ENCODE measurements around the gene NDOR1.

DNA sequence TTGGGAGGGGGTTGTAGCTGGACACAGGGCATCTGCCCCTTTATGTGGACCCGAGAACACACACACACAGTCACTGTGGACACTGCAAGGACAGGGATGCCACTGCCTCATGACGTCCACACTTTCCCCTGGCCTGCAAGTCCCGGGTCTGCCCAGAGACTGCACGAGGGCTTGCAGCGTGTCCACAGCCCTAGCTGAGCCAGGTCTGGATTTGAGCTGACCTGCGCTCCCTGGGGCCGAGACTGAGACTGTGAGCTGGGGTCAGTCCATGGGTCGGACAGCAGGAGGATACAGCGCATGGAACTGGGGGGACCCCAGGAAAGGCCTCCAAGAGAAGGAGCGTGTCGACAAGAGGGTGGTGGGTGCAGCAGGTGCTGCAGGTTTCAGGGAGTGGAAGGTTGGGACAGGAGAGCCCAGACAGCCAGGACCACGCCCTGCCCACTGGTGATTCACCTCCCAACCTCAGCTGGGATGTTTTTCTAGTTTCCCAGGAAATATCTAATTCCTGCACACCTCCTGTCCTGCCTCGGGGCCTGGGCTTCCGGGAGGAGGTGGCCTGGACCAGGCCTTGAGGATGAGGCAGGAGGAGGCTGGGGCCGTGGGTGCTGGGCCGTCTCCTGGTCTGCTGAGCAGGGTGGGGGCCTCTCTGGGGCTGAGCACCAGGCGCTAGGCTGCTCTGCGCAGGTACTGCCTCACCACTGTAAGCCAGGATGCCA lies 21.0 kb downstream of the NDOR1 start:
- no peak for TF ChIP-seq POLR2A (IDR thresholded peaks at IDR 0.05)
- TF ChIP-seq CTCF (IDR thresholded peaks at IDR 0.05): no peak
